Measurements from ENCODE around the gene ANKH.

ANKH gene

GRCh38 chr5:14655146-14655741 lies 216.3 kb downstream of the ANKH start:
- no peak for DNase-seq (ENCODE audit: insufficient read length, low spot score)
- no peak for TF ChIP-seq POLR2A (IDR thresholded peaks at IDR 0.05; ENCODE audit: low read depth, low read length)
- no peak for FAIRE-seq
